Ovary (tissue), 9 donors: ENCODE measurements around the gene MARCO. TPM values are rescaled to one million over a fixed set of nuclear protein-coding genes. Genes with fewer than 3 reads are reported as not detected.

ENCODE experiments used
- DNase-seq, 5 donors: peaks; one replicate each; pipeline ENCODE4 v3.0.0-alpha.2; 2019 to 2020
- H3K27ac ChIP-seq, 2 donors: fragments of 200-600 bp; one replicate each; pipeline versions ENCODE4 v1.5.1 to v1.8.0; 2019 to 2022
- H3K27me3 ChIP-seq: fragments of 200-600 bp; one replicate; pipeline ENCODE4 v1.8.0; 2022
- H3K36me3 ChIP-seq: fragments of 200-600 bp; sonication (generic); one replicate; pipeline ENCODE4 v1.5.1; 2019
- H3K4me1 ChIP-seq: one replicate; pipeline ENCODE4 v1.8.1; 2013; ENCODE audit warnings: mild to moderate bottlenecking, moderate library complexity; ENCODE audit not compliant: insufficient read depth
- H3K4me3 ChIP-seq: fragments of 200-600 bp; sonication (generic); one replicate; pipeline ENCODE4 v1.5.1; 2017
- H3K9me3 ChIP-seq, 2 donors: fragments of 200-600 bp in 1 of 2; sonication (generic) in 1 of 2; one replicate each; pipeline versions ENCODE4 v1.5.1 to v1.8.1; 2013 to 2019; ENCODE audit warnings: mild to moderate bottlenecking in 1 of 2, moderate library complexity in 1 of 2
- CTCF ChIP-seq, 3 donors: fragments of 450-650 bp in 2 of 3; fragments of 200-600 bp in 1 of 3; IDR thresholded peaks; one replicate each; pipeline versions ENCODE4 v1.5.1 to v1.8.0; 2016 to 2022; ENCODE audit warnings: antibody characterized with exemption in 3 of 3, mild to moderate bottlenecking in 1 of 3
- EP300 ChIP-seq: sonication (generic); formaldehyde crosslinking; IDR thresholded peaks from one replicate; pipeline ENCODE4 v1.6.1; 2017; ENCODE audit warnings: antibody characterized with exemption
- POLR2A ChIP-seq: fragments of 450-650 bp; IDR thresholded peaks from one replicate; pipeline ENCODE4 v1.6.1; 2017; ENCODE audit warnings: antibody characterized with exemption, mild to moderate bottlenecking, moderate library complexity
- WGBS, 3 donors: extraction: QIAGEN DNeasy Blood & Tissue Kit in 1 of 3; methylation state at CpG; one replicate each; pipeline versions ENCODE4 v1.1.5 to v1.1.7; 2013 to 2017; 5-methylcytosine and 5-hydroxymethylcytosine counted together
- intact Hi-C, 4 donors: fragments of 100-400 bp; cut with DNase I; formaldehyde crosslinking; loops; one replicate each; pipeline versions ENCODE4 v1.11.0 to v1.15.1; 2022 to 2023
- polyA plus RNA-seq, 2 donors: library from polyadenylated mRNA; stranded (reverse); fragments of 200-250 nt in 1 of 2; fragments of 350-450 nt in 1 of 2; fragmentation: Illumina TruSeq in 1 of 2; extraction: RNeasy Lipid Tissue Mini Kit (QIAGEN cat#74804) in 1 of 2; gene quantifications; one replicate each; pipeline ENCODE4 v1.2.3, GENCODE V29; 2013 to 2014
- total RNA-seq, 7 donors: library from RNA; depleted of rRNA in 2 of 7; stranded (reverse); fragments of >200 nt in 2 of 7; fragmentation: NEBNext Ultra II Directional in 3 of 7; extraction: Animal tissue kit (Norgen Biotek cat#: 25700) in 3 of 7; gene quantifications; one replicate each; pipeline versions ENCODE4 v1.1.0 to v1.2.4, GENCODE V29; 2016 to 2023
- donor health status: DM: no; HTN: no; CAD: no; lungs with moderate emphysema.
- donor health status: DM: no; HTN: no; CAD: no.
- donor health status: Bipolar disorder and iron deficiency.
- donor health status: DM: yes; HTN: yes; CAD: no.
- donor health status: DM: no; HTN: no; CAD: no.
- donor health status: DM: yes; HTN: yes; CAD: no.

The MARCO gene
- total and polyA plus RNA-seq, 9 donors: 1.1 to 19.9 (median 6.0) TPM

GRCh38 chr2:118909191-118909590 is 32.8 kb upstream of the MARCO start:
- Histone ChIP-seq H3K4me1 (no peaks in the 10 kb centered on the region), H3K27ac (no peak overlapping the region), H3K9me3 (no peaks in the 10 kb centered on the region), H3K4me3 (no peak overlapping the region), H3K36me3 (no peaks in the 10 kb centered on the region), H3K27me3 (no peaks in the 10 kb centered on the region)
- TF ChIP-seq EP300 (no peak), POLR2A (no peak), CTCF (IDR thresholded peaks at IDR 0.05) (no peak)
- DNase-seq: no peak
- 70 to 77% (median 75%) methylated on average over 4 of the region's 4 CpGs for WGBS, 3 donors
- intact Hi-C loops: no loop called here

GRCh38 chr2:118911166-118911856 is 30.7 kb upstream of the MARCO start:
- Histone ChIP-seq H3K9me3 (no peaks in the 10 kb centered on the region), H3K36me3 (no peaks in the 10 kb centered on the region), H3K4me1 (no peaks in the 10 kb centered on the region), H3K4me3 (no peak overlapping the region), H3K27me3 (no peaks in the 10 kb centered on the region), H3K27ac (no peak overlapping the region)
- WGBS, 3 donors: 43 to 50% (median 46%) methylated on average over 5 of the region's 5 CpGs
- TF ChIP-seq EP300: no peak
- no peak for TF ChIP-seq CTCF (IDR thresholded peaks at IDR 0.05)
- TF ChIP-seq POLR2A: no peak
- intact Hi-C loops: no loop called here
- DNase-seq: no peak

- intact Hi-C loops: no loop called here
- DNase-seq: no peak
- 74 to 87% (median 83%) methylated on average over 8 of the region's 8 CpGs for WGBS, 3 donors
Observed at GRCh38 chr2:118911936-118912335, 30.1 kb upstream of the MARCO start.

GRCh38 chr2:118913131-118913802 is 28.7 kb upstream of the MARCO start:
- TF ChIP-seq EP300: no peak
- TF ChIP-seq POLR2A: no peak
- TF ChIP-seq CTCF (IDR thresholded peaks at IDR 0.05): no peak
- H3K9me3 ChIP-seq: peaks cover 0 to 4% of the 10 kb centered on the region in 2 donors
- 20 to 35% (median 20%) methylated on average over 3 of the region's 3 CpGs for WGBS, 3 donors
- H3K27ac ChIP-seq: no peak overlapping the region
- H3K36me3 ChIP-seq: no peaks in the 10 kb centered on the region
- H3K27me3 ChIP-seq: no peaks in the 10 kb centered on the region
- H3K4me1 ChIP-seq: no peaks in the 10 kb centered on the region
- no peak overlapping the region for H3K4me3 ChIP-seq
- no peak for DNase-seq
- intact Hi-C loops: no loop called here

More at GRCh38 chr2:118911936-118912335, 30.1 kb upstream of the MARCO start:
- Histone ChIP-seq H3K27me3 (no peaks in the 10 kb centered on the region), H3K4me3 (no peak overlapping the region), H3K27ac (no peak overlapping the region), H3K4me1 (no peaks in the 10 kb centered on the region), H3K9me3 (no peaks in the 10 kb centered on the region), H3K36me3 (no peaks in the 10 kb centered on the region)
- TF ChIP-seq CTCF (IDR thresholded peaks at IDR 0.05): no peak
